ENCODE results near the gene HK1.
"Not testable (repeated sequence)": the region's sequence is repeated elsewhere in the genome, so short reads cannot be mapped to it uniquely, and the experiment has no call there.

Gene HK1

DNA sequence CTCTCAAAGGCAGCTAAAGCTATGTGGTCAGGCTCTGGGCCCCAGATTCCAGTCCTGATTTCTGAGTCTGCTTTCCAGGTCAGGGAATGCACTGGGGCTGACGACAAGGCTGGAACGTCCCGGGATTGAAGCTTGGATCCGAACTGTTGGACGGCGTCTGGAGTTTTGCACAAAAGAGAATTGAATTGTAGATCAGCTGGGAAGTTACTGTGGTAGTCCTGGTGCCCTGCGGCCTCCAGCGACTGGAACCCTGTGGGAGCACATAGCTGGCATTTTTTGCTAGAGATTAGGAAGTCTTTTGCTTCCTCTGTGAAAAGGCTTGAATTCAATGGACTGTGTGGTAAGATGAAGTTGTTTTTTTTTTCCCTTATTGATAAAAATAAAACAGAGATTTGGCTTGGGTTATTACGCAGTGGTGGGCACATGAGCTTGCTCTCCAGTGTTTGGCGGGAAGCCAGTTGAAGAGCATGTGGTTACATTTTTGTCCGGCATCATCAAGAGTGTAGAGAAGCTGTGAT, at the start of gene HK1:
TSS of gene HK1 (plus strand) at position 51 of the 518 bp plus-strand sequence.
- DNase-seq (ENCODE audit: low spot score): no peak

GRCh38 chr10:69229616-69229916, 48.7 kb upstream of the HK1 start:
- DNase-seq (ENCODE audit: low spot score): no peak

GRCh38 chr10:69230128-69230527, 48.2 kb upstream of the HK1 start:
- no peak for DNase-seq (ENCODE audit: low spot score)

GRCh38 chr10:69232252-69232651, 46.0 kb upstream of the HK1 start:
- no peak for DNase-seq (ENCODE audit: low spot score)

DNA sequence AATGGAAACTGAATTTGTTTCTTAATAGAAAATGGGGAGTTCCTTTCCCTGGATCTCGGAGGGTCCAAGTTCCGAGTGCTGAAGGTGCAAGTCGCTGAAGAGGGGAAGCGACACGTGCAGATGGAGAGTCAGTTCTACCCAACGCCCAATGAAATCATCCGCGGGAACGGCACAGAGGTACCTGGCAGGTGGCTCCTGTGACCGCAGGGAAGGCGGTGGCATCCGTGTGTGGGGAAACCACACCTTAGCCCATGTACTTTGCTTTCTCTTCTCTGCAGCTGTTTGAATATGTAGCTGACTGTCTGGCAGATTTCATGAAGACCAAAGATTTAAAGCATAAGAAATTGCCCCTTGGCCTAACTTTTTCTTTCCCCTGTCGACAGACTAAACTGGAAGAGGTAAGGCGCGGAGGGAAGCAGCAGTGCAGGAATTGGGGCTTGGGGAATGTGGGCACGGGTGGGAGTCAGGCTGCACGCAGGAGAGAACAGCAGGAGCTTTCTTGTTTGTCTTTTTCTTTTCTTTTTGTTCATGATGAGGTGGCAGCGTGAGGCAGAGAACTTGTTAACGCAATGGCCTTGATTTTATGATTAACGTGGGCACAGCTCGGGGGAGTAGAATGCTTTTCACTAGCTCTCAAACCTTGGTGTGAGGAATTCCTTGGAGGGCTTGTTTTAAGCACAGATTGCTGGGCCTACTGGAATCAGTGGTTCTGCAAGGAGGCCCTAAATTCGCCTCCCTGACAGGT, 45.4 kb upstream of the HK1 start:
- no peak for DNase-seq (ENCODE audit: low spot score)

GRCh38 chr10:69234447-69234846, 43.8 kb upstream of the HK1 start:
- DNase-seq (ENCODE audit: low spot score): no peak

- peak; percentile 73 for DNase-seq (ENCODE audit: low spot score)
These were observed 40.7 kb upstream of the HK1 start for GRCh38 chr10:69237528-69238159.

DNA sequence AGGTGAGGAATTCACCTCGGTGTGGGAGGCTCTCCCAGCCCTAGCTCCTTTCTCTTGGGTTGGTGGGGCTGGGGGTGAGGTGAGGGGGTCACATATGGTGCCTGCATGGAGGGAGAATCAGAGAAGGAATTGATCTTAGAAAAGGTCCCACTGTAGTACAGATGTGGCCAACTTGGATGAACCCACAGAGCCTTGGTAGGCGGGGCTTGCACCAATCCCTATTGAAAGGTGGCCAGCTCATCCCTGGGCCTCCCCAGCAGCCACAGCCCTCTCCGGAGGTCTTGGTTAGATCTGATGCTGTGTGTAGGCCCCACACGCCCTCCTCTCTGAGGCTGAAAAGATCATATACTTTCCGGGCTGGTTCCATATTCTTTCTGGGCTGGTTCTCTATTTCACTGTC, 39.2 kb upstream of the HK1 start:
- no peak for DNase-seq (ENCODE audit: low spot score)

GRCh38 chr10:69239816-69240434, 38.4 kb upstream of the HK1 start:
- no peak for DNase-seq (ENCODE audit: low spot score)

DNA sequence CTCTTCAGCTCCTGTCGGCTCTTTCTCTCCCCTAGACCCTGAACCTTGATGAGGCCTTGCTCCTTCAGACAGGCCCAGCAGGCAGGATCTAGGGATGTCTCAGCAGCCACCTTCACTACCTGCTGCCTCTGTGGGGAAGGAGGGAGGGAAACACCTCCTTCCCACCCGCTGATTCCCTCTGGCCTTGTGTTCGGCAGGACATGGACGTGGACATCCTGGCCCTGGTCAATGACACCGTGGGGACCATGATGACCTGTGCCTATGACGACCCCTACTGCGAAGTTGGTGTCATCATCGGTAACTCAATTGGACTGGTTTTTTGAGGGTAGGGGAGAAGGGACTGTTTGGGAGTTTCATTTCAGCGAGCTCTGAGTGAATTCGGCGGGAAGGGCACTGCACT, 37.8 kb upstream of the HK1 start:
- DNase-seq (ENCODE audit: low spot score): no peak

- no peak for DNase-seq (ENCODE audit: low spot score)
These were observed 36.7 kb upstream of the HK1 start for GRCh38 chr10:69241575-69241974.

DNA sequence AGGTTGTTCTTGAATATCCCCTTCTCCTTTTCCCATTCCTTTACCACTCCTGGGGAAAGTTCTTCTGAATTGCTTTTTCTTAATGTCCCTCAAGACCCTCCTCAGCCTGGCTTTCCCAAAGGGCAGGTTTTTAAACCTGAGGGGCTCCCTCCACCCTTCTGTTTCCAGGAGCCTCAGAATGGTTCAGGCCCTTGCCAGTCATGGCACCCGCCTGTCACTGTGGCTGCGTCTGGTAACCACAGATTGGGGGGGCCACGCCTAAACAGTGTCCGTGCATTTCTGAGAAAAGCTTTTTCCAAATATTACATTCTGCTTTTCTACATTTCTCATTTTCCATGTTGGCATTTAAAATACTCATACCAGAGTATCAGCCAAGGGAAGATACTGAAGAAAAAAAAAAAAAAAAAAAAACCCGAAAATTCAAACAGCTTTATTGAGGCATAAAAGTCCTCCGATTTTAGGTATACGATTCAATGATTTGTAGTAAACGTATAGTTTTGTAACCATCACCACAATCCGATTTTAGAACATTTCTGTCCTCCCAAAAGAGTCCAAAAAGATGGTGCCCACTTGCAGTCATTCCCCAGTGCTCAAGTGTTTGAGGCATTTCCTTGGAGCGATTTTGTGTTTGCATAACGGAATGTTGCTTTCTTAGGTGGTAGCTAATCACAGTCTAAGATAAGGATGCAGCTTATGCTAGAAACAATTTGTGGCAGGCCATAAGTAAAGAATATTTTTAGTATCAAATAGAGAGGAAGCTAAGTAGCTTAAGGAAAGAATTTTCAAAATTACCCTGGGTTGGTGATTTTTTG, 36.0 kb upstream of the HK1 start:
- no peak for DNase-seq (ENCODE audit: low spot score)

DNA sequence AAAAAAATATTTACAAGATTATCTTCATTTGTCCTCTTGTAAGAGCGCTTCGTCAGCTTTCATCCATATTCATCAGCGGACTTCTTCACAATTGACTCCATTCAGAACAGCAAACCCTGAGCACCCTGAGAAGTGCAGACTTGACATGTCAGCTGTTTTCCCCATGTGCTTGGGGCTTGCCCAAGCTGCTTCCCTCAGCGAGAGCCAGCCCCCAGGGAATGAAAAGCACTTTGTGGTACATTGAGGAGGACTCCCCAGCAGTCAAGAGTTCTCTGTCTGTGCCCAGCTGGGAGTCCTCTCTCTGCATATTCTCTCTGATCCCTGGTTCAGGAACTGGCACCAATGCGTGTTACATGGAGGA, 35.5 kb upstream of the HK1 start:
- no peak for DNase-seq (ENCODE audit: low spot score)

DNA sequence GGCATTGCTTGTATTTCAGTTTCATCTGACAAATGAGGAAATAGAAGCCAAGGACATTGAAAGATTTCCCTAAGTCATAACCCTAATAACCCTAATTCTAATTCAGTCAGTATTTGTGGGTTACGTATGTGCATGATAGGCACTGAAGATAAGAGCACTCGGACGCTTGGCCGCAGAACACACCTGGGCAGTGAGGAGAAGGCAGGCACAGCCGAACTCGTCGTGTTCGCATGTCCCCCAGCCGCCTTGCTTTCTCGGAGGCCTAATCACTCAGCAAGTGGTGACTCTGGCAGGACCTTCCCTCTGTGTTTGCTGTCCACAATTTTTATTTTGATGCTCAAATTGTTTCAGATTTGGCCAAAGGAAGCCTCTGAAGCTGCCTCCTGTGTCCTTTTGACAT, 34.5 kb upstream of the HK1 start:
- DNase-seq (ENCODE audit: low spot score): no peak

DNA sequence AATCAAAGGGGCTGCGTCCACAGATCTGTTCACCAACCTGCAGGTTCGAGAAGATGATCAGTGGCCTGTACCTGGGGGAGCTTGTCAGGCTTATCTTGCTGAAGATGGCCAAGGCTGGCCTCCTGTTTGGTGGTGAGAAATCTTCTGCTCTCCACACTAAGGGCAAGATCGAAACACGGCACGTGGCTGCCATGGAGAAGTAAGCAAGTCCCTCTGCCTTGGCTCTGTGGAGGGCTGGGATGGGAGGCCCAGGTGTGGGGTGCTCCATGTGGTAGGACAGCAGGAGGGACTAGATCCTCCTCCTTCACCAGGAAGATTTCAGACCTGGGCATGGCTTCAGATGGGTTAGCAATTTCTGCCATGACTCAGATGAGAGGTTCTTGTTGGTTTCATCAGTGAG, 32.3 kb upstream of the HK1 start:
- DNase-seq (ENCODE audit: low spot score): no peak

GRCh38 chr10:69246581-69247312, 31.5 kb upstream of the HK1 start:
- DNase-seq (ENCODE audit: low spot score): no peak

- DNase-seq (ENCODE audit: low spot score): no peak
These were observed 31.0 kb upstream of the HK1 start for GRCh38 chr10:69247313-69247710.

- DNase-seq (ENCODE audit: low spot score): no peak
These were observed 30.1 kb upstream of the HK1 start for GRCh38 chr10:69248117-69248730.

- DNase-seq (ENCODE audit: low spot score): no peak
These were observed 28.3 kb upstream of the HK1 start for GRCh38 chr10:69250041-69250440.

- not testable (repeated sequence) for DNase-seq (ENCODE audit: low spot score)
These were observed 26.9 kb upstream of the HK1 start for GRCh38 chr10:69251417-69251816.

DNA sequence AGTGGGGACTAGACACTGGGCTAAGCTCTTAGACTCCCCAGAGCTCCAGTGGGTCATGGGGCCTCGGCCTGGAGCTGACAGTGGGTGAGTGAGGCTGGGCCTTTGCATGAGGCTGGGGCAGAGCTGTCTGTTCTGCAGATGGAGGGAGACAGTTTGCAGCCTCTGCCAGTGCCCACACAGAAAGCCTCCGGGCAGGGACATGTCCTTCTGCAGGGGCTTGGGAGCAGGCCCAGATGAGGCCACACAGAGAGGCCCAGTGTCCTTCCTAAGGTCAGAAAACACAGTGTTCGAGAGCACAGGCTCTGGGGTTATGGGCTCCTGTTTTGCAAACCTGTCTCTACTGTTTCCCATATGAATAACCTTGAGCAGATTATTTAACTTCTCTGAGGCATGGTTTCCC, 25.1 kb upstream of the HK1 start:
- DNase-seq (ENCODE audit: low spot score): no peak

GRCh38 chr10:69254877-69255276, 23.4 kb upstream of the HK1 start:
- DNase-seq (ENCODE audit: low spot score): no peak
